Fibroblast of lung (primary cell): ENCODE data around the gene SLC13A1. TPM values are rescaled to one million over a fixed set of nuclear protein-coding genes. Genes with fewer than 3 reads are reported as not detected.
"Not testable (repeated sequence)": the region's sequence is repeated elsewhere in the genome, so short reads cannot be mapped to it uniquely, and the experiment has no call there.

Experiments used
- DNase-seq, 2 donors: peaks; one replicate each; pipeline versions ENCODE4 v3.0.0 to v3.0.0-alpha.2; 2010; ENCODE audit warnings: low read depth in 2 of 2
- H2AFZ ChIP-seq: 2 replicates; pipeline ENCODE4 v1.5.1; 2012; ENCODE audit warnings: low read length, control low read depth, inconsistent platforms
- H3K27ac ChIP-seq: 2 replicates; pipeline ENCODE4 v1.5.1; 2011; ENCODE audit warnings: low read length, control low read depth; ENCODE audit not compliant: insufficient read depth
- H3K27me3 ChIP-seq: 2 replicates; pipeline ENCODE4 v1.5.1; 2011; ENCODE audit warnings: mild to moderate bottlenecking, low read length; ENCODE audit not compliant: control insufficient read depth, insufficient read depth
- H3K36me3 ChIP-seq: 2 replicates; pipeline ENCODE4 v1.5.1; 2011; ENCODE audit warnings: low read length; ENCODE audit not compliant: control insufficient read depth, insufficient read depth
- H3K4me1 ChIP-seq: 2 replicates; pipeline ENCODE4 v1.5.1; 2011; ENCODE audit warnings: low read length; ENCODE audit not compliant: control insufficient read depth, insufficient read depth; ENCODE audit errors: extremely low read depth
- H3K4me2 ChIP-seq: 2 replicates; pipeline ENCODE4 v1.5.1; 2011; ENCODE audit warnings: low read length, control low read depth; ENCODE audit not compliant: insufficient read depth; ENCODE audit errors: extremely low read depth
- H3K4me3 ChIP-seq, 4 experiments: fragments of 200-600 bp in 1 of 4; sonication (generic) in 1 of 4; replicated peaks in 1 of 4; 2 replicates each; pipeline ENCODE4 v1.5.1; 2011 to 2016; ENCODE audit warnings: low read length in 4 of 4, low read depth in 3 of 4, mild to moderate bottlenecking in 3 of 4, control low read depth in 2 of 4, inconsistent platforms in 1 of 4, mixed read lengths in 1 of 4; ENCODE audit not compliant: insufficient read depth in 1 of 4; ENCODE audit errors: control extremely low read depth in 1 of 4
- H3K79me2 ChIP-seq: 2 replicates; pipeline ENCODE4 v1.5.1; 2012; ENCODE audit warnings: mild to moderate bottlenecking, low read length, inconsistent platforms; ENCODE audit not compliant: control insufficient read depth, insufficient read depth
- H3K9ac ChIP-seq: 2 replicates; pipeline ENCODE4 v1.5.1; 2011; ENCODE audit warnings: mild to moderate bottlenecking, low read length, control low read depth; ENCODE audit not compliant: insufficient read depth
- H3K9me3 ChIP-seq: 2 replicates; pipeline ENCODE4 v1.5.1; 2012; ENCODE audit warnings: low read depth, low read length; ENCODE audit not compliant: control insufficient read depth, insufficient read depth
- H4K20me1 ChIP-seq: 2 replicates; pipeline ENCODE4 v1.5.1; 2011; ENCODE audit warnings: low read length; ENCODE audit not compliant: control insufficient read depth, insufficient read depth; ENCODE audit errors: extremely low read depth
- EZH2 ChIP-seq: IDR thresholded peaks from 2 replicates; pipeline ENCODE4 v1.5.1; 2012; ENCODE audit warnings: low read length, control low read depth, mild to moderate bottlenecking; ENCODE audit errors: missing control alignments
- polyA plus RNA-seq, 2 donors: library from polyadenylated mRNA; depleted of rRNA in 1 of 2; stranded (reverse) in 1 of 2; unstranded in 1 of 2; fragments of >200 nt; gene quantifications; 2 replicates each; pipeline ENCODE4 v1.2.1, GENCODE V29; 2011 to 2012; ENCODE audit warnings: missing spikeins in 1 of 2
- total RNA-seq: library from RNA; depleted of rRNA; stranded (reverse); fragments of >200 nt; gene quantifications from 2 replicates; pipeline ENCODE4 v1.2.1, GENCODE V29; 2014
- TF ChIP-seq, protein P1 (sequence below), 2 donors: IDR thresholded peaks in 1 of 2; conservative IDR thresholded peaks in 1 of 2; 1 replicate in 1 of 2; 2 replicates in 1 of 2; pipeline ENCODE4 v1.5.1; 2011 to 2012; ENCODE audit warnings: low read length in 2 of 2, control low read depth in 1 of 2, inconsistent platforms in 1 of 2, low read depth in 1 of 2, mild to moderate bottlenecking in 1 of 2

Gene SLC13A1
- total and polyA plus RNA-seq, 2 donors (not counting 1 experiment from before 2014, with no cell fraction given): not detected

DNA sequence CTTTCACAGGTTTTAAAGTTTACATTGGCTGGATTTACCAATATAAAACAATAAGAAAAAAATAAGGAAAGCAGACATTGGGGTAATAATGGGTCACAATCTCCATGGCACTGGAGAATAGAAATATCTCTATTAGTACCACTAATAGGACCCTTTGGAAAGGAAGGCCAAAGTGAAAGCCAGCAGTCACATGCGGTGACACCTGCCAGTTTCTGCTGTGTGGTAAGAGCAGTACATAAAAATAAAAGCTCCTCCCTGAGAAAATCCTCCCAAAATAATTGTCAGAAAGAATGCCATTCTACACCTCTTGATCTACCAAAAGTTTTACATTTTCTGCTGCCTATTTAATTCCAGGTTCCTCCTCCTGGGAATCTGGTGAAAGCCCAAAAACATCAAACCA lies 30.4 kb upstream of the SLC13A1 start:
- Histone ChIP-seq H3K36me3 (no peaks in the 10 kb centered on the region), H3K9me3 (no peaks in the 10 kb centered on the region), H3K4me2 (no peak overlapping the region), H3K9ac (no peak overlapping the region), H3K4me1 (no peaks in the 10 kb centered on the region), H3K27ac (no peak overlapping the region), H3K4me3 (no peak overlapping the region), H3K27me3 (no peaks in the 10 kb centered on the region), H2AFZ (no peak overlapping the region), H3K79me2 (no peaks in the 10 kb centered on the region), H4K20me1 (no peaks in the 10 kb centered on the region)
- no peak for DNase-seq
- TF ChIP-seq, protein P1, sequence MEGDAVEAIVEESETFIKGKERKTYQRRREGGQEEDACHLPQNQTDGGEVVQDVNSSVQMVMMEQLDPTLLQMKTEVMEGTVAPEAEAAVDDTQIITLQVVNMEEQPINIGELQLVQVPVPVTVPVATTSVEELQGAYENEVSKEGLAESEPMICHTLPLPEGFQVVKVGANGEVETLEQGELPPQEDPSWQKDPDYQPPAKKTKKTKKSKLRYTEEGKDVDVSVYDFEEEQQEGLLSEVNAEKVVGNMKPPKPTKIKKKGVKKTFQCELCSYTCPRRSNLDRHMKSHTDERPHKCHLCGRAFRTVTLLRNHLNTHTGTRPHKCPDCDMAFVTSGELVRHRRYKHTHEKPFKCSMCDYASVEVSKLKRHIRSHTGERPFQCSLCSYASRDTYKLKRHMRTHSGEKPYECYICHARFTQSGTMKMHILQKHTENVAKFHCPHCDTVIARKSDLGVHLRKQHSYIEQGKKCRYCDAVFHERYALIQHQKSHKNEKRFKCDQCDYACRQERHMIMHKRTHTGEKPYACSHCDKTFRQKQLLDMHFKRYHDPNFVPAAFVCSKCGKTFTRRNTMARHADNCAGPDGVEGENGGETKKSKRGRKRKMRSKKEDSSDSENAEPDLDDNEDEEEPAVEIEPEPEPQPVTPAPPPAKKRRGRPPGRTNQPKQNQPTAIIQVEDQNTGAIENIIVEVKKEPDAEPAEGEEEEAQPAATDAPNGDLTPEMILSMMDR (conservative IDR thresholded peaks at IDR 0.05 in 1 of 2, IDR thresholded peaks at IDR 0.05 in 1 of 2; ENCODE audit: low read depth in 1 of 2, low read length in 2 of 2): no peak
- no peak for TF ChIP-seq EZH2

DNA sequence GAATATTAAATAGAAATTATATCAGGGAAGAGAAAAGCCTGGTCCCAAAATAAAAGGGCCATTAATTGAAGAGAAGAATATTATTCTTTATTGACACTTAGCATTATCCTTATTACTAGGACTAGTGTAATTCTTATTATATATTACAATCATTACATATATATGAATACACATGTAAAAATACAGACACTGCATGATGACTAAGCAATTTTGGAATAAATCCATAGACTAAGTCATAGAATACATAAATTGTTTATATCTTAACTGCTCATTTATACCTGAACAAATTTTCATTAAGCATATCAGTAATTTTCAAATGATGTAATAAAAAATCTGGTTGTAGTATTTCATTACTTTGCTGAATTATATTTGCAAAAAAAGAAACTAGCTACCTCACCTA lies 29.7 kb upstream of the SLC13A1 start:
- no peak overlapping the region for H2AFZ ChIP-seq
- H3K27me3 ChIP-seq: no peaks in the 10 kb centered on the region
- no peaks in the 10 kb centered on the region for H3K79me2 ChIP-seq
- TF ChIP-seq, protein P1 (conservative IDR thresholded peaks at IDR 0.05 in 1 of 2, IDR thresholded peaks at IDR 0.05 in 1 of 2; ENCODE audit: low read depth in 1 of 2, low read length in 2 of 2): no peak
- TF ChIP-seq EZH2: no peak
- no peak overlapping the region for H3K4me3 ChIP-seq
- no peaks in the 10 kb centered on the region for H3K36me3 ChIP-seq
- DNase-seq: no peak
- no peak overlapping the region for H3K27ac ChIP-seq
- H3K9me3 ChIP-seq: no peaks in the 10 kb centered on the region
- H3K4me1 ChIP-seq: no peaks in the 10 kb centered on the region
- no peaks in the 10 kb centered on the region for H4K20me1 ChIP-seq
- H3K4me2 ChIP-seq: no peak overlapping the region
- H3K9ac ChIP-seq: no peak overlapping the region

DNA sequence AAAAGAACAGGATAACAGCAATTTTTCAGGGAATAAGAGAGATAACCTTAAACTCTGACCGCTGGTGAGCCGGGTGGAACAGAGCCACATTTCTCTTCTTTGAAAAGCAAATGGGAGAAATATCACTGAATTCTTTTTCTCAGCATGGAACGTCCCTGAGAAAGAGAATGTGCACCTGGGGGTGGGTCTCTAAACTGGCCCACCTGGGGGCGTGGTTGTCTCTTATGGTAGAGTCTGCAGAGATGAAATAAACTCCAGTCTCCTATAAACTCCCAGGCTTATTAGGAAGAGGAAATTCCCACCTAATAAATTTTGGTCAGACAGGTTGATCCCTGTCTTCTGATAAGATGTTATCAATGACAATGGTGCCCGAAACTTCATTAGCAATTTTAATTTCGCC lies 27.9 kb upstream of the SLC13A1 start:
- H3K9ac ChIP-seq, H3K4me3 ChIP-seq, H3K36me3 ChIP-seq: not testable (repeated sequence)

More for the DNA sequence above, 27.9 kb upstream of the SLC13A1 start:
- H3K4me2 ChIP-seq, H4K20me1 ChIP-seq, H3K27ac ChIP-seq, DNase-seq, H3K4me1 ChIP-seq, H2AFZ ChIP-seq, H3K79me2 ChIP-seq, H3K9me3 ChIP-seq, H3K27me3 ChIP-seq: not testable (repeated sequence)
